Mesothelial cell of epicardium (in vitro differentiated cells): ENCODE data around the gene PIGX. TPM values are rescaled to one million over a fixed set of nuclear protein-coding genes. Genes with fewer than 3 reads are reported as not detected.
"Not testable (repeated sequence)": the region's sequence is repeated elsewhere in the genome, so short reads cannot be mapped to it uniquely, and the experiment has no call there.

Experiments
- DNase-seq, 2 experiments: peaks; one replicate each; pipeline ENCODE4 v3.0.0; 2021; ENCODE audit warnings: low spot score in 2 of 2; ENCODE audit not compliant: unreplicated experiment in 2 of 2
- H3K27ac Mint-ChIP-seq: 2 replicates; pipeline ENCODE4 v1.8.0; 2021; ENCODE audit warnings: mixed read lengths
- H3K27me3 Mint-ChIP-seq: 2 replicates; pipeline ENCODE4 v1.8.0; 2021; ENCODE audit warnings: low read depth, mixed read lengths
- H3K36me3 Mint-ChIP-seq: 2 replicates; pipeline ENCODE4 v1.8.0; 2021; ENCODE audit warnings: mixed read lengths
- H3K4me1 Mint-ChIP-seq: 2 replicates; pipeline ENCODE4 v1.8.0; 2021; ENCODE audit warnings: mixed read lengths
- H3K4me3 Mint-ChIP-seq: 2 replicates; pipeline ENCODE4 v1.8.0; 2021; ENCODE audit warnings: mild to moderate bottlenecking, moderate library complexity, mixed read lengths
- H3K9me3 Mint-ChIP-seq: 2 replicates; pipeline ENCODE4 v1.8.0; 2021; ENCODE audit warnings: mixed read lengths
- total RNA-seq: library from RNA; stranded (reverse); gene quantifications from 3 replicates; pipeline ENCODE4 v1.2.1, GENCODE V29; 2021
- TF ChIP-seq, protein P1 (sequence below): fragments of 200-600 bp; sonication (generic); IDR thresholded peaks from one replicate; pipeline ENCODE4 v1.5.0; 2021; ENCODE audit warnings: antibody characterized with exemption; ENCODE audit not compliant: unreplicated experiment

PIGX gene
- total RNA-seq, 1 donor from 2014 or later = 26.4 TPM

DNA sequence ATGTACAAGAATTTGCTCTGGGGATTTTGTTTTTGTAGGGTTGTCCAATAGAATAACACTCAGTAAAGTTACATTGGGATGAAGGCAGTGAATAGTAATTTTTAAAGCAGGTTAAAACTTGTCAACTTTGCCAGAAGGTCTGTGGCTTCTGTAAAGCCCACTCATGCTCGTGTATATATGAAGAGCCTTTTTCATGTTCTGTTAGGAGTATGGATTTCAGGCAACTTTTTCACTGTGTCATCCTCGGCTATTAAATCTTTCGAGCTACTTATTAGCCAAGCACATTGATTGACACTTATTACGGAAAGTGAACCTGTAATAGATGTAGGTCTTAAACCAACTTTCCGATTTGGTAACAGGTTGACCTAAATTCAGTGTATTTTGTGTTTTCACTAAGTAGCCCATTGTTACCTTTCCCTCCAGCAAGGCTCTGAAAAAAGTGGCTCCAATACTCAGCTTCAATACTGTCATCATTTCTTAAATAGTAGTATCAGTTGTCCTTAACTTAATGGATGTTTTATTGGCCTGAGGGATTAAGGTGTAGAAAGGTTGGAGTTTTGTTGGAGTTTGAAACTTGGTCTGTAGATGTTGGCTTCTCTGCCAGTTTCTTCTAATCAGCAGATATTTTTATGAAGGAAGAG lies 29.2 kb downstream of the PIGX start:
- H3K27me3 Mint-ChIP-seq = no peaks in the 10 kb centered on the region
- peak overlapping the region; percentile 100 for H3K27ac Mint-ChIP-seq
- TF ChIP-seq, protein P1, sequence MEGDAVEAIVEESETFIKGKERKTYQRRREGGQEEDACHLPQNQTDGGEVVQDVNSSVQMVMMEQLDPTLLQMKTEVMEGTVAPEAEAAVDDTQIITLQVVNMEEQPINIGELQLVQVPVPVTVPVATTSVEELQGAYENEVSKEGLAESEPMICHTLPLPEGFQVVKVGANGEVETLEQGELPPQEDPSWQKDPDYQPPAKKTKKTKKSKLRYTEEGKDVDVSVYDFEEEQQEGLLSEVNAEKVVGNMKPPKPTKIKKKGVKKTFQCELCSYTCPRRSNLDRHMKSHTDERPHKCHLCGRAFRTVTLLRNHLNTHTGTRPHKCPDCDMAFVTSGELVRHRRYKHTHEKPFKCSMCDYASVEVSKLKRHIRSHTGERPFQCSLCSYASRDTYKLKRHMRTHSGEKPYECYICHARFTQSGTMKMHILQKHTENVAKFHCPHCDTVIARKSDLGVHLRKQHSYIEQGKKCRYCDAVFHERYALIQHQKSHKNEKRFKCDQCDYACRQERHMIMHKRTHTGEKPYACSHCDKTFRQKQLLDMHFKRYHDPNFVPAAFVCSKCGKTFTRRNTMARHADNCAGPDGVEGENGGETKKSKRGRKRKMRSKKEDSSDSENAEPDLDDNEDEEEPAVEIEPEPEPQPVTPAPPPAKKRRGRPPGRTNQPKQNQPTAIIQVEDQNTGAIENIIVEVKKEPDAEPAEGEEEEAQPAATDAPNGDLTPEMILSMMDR = no peak
- H3K4me3 Mint-ChIP-seq = peak overlapping the region; percentile 99
- H3K4me1 Mint-ChIP-seq = peaks cover 11% of the 10 kb centered on the region
- no peak for DNase-seq
- H3K36me3 Mint-ChIP-seq = peaks cover 17% of the 10 kb centered on the region
- H3K9me3 Mint-ChIP-seq = peaks cover 6% of the 10 kb centered on the region

DNA sequence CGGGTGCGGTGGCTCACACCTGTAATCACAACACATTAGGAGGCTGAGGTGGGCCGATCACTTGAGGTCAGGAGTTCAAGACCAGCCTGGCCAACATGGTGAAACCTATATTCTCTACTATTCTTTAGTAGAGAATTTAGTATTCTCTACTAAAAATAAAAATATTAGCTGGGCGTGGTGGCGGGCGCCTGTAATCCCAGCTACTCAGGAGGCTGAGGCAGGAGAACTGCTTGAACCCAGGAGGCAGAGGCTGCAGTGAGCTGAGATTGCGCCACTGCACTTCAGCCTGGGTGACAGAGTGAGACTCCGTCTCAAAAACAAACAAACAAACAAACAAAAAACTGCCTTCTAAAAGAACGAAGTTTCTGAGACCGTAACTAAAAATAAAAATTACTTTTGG lies 31.4 kb downstream of the PIGX start:
- not testable (repeated sequence) for DNase-seq, H3K9me3 Mint-ChIP-seq, H3K27me3 Mint-ChIP-seq, H3K4me3 Mint-ChIP-seq, H3K27ac Mint-ChIP-seq
- H3K4me1 Mint-ChIP-seq = peaks cover 11% of the 10 kb centered on the region
- H3K36me3 Mint-ChIP-seq = peaks cover 16% of the 10 kb centered on the region

DNA sequence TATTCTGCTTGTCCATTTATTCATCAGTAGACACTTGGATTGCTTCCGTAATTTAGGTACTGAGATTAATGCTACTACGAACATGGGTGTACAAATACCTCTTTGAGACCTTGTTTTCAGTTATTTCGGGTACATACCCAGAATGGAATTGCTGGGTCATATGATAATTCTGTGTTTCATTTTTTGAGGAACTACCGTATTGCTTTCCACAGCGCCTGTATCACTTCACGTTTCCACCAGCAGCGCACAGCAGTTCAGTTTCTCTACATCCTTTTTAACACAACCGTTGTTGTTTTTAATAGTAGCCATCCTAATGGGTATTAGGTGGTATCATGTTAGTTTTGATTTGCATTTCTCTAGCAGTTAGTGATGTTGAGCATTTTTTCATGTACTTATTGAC lies 36.9 kb downstream of the PIGX start:
- H3K27ac Mint-ChIP-seq = no peak overlapping the region

DNA sequence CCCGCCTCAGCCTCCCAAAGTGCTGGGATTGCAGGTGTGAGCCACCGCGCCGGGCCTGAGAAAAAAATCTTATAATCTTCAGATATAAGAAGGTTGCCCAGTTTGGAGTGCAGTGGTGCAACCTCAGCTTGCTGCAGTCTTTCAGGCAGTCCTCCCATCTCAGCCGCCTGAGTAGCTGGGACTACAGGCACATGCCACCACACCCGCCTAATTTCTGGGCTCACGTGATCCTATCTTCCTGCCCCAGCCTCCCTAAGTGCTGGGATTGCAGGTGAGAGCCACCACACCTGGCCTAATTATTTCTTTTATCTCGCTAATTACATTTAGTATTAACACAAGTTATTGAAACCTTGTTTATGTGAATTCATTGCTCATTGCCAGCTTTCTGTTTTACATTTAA lies 41.0 kb downstream of the PIGX start:
- H3K27me3 Mint-ChIP-seq = no peaks in the 10 kb centered on the region
- H3K27ac Mint-ChIP-seq = peak overlapping the region; percentile 94
- H3K4me1 Mint-ChIP-seq = peaks cover 23% of the 10 kb centered on the region
- peaks cover 26% of the 10 kb centered on the region for H3K9me3 Mint-ChIP-seq
- H3K36me3 Mint-ChIP-seq = peaks cover 44% of the 10 kb centered on the region
- H3K4me3 Mint-ChIP-seq = no peak overlapping the region
- TF ChIP-seq, protein P1 = no peak
- DNase-seq = no peak

More for the DNA sequence above, 36.9 kb downstream of the PIGX start:
- H3K4me3 Mint-ChIP-seq = no peak overlapping the region
- peaks cover 11% of the 10 kb centered on the region for H3K4me1 Mint-ChIP-seq
- no peak for DNase-seq
- peaks cover 31% of the 10 kb centered on the region for H3K36me3 Mint-ChIP-seq
- peaks cover 14% of the 10 kb centered on the region for H3K9me3 Mint-ChIP-seq
- H3K27me3 Mint-ChIP-seq = no peaks in the 10 kb centered on the region
- TF ChIP-seq, protein P1 = no peak

DNA sequence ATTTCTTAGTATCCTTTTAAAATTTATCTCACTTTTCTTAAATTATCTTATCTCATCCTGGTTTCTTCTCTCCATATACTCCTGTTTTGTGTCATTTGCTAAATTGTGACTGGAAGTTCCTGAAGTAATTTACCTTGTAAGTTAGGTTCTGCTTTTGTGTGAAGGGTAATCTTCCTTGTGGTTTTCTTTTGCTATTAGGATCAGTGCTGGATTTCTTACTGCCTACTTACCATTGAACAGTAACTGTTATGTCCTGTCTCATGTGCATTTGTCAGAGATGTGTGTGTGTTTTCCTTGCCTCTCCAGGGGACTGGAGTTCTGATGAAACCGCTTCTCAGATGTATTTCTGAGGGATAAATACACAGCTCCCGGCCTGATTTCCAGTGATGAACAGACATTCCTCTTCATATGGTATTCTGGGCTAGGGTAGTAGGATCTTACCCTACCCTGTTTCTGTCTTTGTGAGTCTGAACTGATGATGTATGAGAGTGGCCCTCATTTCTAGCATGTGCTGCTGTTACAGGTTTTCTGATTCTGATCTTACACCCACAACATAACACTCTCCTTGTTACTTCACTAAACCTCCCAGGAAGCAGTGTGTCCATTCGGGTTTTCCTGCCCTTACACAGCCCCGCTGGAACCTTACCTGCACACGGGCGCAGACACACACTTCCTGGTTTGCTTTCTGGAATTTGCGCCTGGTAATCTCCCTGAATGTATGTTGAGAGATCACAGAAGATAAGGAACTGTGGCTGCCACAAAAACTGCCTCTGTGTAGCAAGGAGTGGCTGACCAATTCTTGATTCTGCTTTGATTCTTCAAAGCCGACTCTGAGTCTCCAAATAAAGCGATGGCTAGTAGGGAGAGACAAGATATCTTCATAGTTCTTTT lies 42.2 kb downstream of the PIGX start:
- TF ChIP-seq, protein P1 = no peak
- Mint-ChIP-seq H3K9me3 (peaks cover 19% of the 10 kb centered on the region), H3K4me1 (peaks cover 23% of the 10 kb centered on the region), H3K4me3 (peak overlapping the region; percentile 20), H3K27me3 (no peaks in the 10 kb centered on the region), H3K36me3 (peaks cover 36% of the 10 kb centered on the region), H3K27ac (peak overlapping the region; percentile 94)
- DNase-seq = no peak

DNA sequence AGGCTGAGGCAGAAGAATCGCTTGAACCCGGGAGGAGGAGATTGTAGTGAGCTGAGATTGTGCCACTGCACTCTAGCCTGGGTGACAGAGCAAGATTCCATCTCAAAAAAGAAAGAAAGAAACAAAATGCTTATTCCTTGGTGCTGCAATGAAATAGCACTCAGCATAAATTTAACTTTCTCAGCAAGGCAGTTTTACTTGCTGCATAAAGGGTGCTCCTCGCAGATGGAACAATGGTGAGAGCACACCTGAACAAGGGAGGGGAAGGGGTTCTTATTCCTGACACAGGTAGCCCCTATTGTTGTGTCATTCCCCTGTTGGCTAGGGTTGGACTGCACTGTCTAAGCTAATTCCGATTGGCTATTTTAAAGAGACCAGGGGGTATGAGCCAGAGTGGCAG lies 44.6 kb downstream of the PIGX start:
- peaks cover 25% of the 10 kb centered on the region for H3K9me3 Mint-ChIP-seq
- peaks cover 36% of the 10 kb centered on the region for H3K36me3 Mint-ChIP-seq

More for the DNA sequence above, 44.6 kb downstream of the PIGX start:
- TF ChIP-seq, protein P1 = no peak
- DNase-seq = no peak
- Mint-ChIP-seq H3K4me3 (no peak overlapping the region), H3K27ac (no peak overlapping the region), H3K4me1 (peaks cover 20% of the 10 kb centered on the region), H3K27me3 (no peaks in the 10 kb centered on the region)
